Stomach (tissue), 9 donors: ENCODE results near the gene RNASE11. TPM values are rescaled to one million over a fixed set of nuclear protein-coding genes. Genes with fewer than 3 reads are reported as not detected.

ENCODE experiments used
- DNase-seq, 2 donors: peaks; one replicate each; pipeline versions ENCODE4 v3.0.0 to v3.0.0-alpha.2; 2013 to 2019
- H3K27ac ChIP-seq, 5 donors: fragments of 200-600 bp in 4 of 5; sonication (generic) in 4 of 5; one replicate each; pipeline ENCODE4 v1.5.1; 2013 to 2019; ENCODE audit warnings: mild to moderate bottlenecking in 1 of 5, moderate library complexity in 1 of 5
- H3K27me3 ChIP-seq, 3 donors: fragments of 200-600 bp; sonication (generic); one replicate each; pipeline ENCODE4 v1.5.1; 2017 to 2019; ENCODE audit warnings: mixed run types in 1 of 3
- H3K36me3 ChIP-seq, 4 donors: fragments of 200-600 bp; sonication (generic); 1 replicate in 3 of 4; 2 replicates in 1 of 4; pipeline ENCODE4 v1.5.1; 2016 to 2019
- H3K4me1 ChIP-seq, 4 donors: fragments of 200-600 bp; sonication (generic); one replicate each; pipeline ENCODE4 v1.5.1; 2016 to 2019
- H3K4me3 ChIP-seq, 4 donors: fragments of 200-600 bp; sonication (generic) in 3 of 4; one replicate each; pipeline ENCODE4 v1.5.1; 2016 to 2019; ENCODE audit warnings: mild to moderate bottlenecking in 1 of 4
- H3K9me3 ChIP-seq, 4 donors: fragments of 200-600 bp; sonication (generic); one replicate each; pipeline ENCODE4 v1.5.1; 2016 to 2019
- CTCF ChIP-seq, 7 experiments: fragments of 450-650 bp in 4 of 7; fragments of 200-600 bp in 3 of 7; sonication (generic) in 3 of 7; IDR thresholded peaks; one replicate each; pipeline ENCODE4 v1.5.1; 2016 to 2019; ENCODE audit warnings: antibody characterized with exemption in 7 of 7, control low read depth in 2 of 7, mild to moderate bottlenecking in 1 of 7
- EP300 ChIP-seq: sonication (generic); formaldehyde crosslinking; IDR thresholded peaks from one replicate; pipeline ENCODE4 v1.6.1; 2017; ENCODE audit warnings: antibody characterized with exemption
- POLR2A ChIP-seq, 4 donors: fragments of 450-650 bp; IDR thresholded peaks; one replicate each; pipeline ENCODE4 v1.6.1; 2016; ENCODE audit warnings: antibody characterized with exemption in 4 of 4, control low read depth in 2 of 4, mild to moderate bottlenecking in 1 of 4, moderate library complexity in 1 of 4
- POLR2AphosphoS5 ChIP-seq, 3 donors: sonication (generic); formaldehyde crosslinking; IDR thresholded peaks; one replicate each; pipeline ENCODE4 v1.6.1; 2016; ENCODE audit warnings: antibody characterized with exemption in 3 of 3
- WGBS, 5 donors: extraction: QIAGEN DNeasy Blood & Tissue Kit in 3 of 5; methylation state at CpG; one replicate each; pipeline versions ENCODE4 v1.1.5 to v1.1.7; 2013 to 2018; 5-methylcytosine and 5-hydroxymethylcytosine counted together
- intact Hi-C: fragments of 100-400 bp; cut with DNase I; formaldehyde crosslinking; loops from one replicate; pipeline ENCODE4 v1.15.1; 2023; ENCODE audit warnings: low total_unique reads
- polyA plus RNA-seq, 3 donors: library from polyadenylated mRNA; stranded (reverse); fragments of 200-250 nt; gene quantifications; one replicate each; pipeline ENCODE4 v1.2.3, GENCODE V29; 2013
- total RNA-seq, 5 donors: library from RNA; depleted of rRNA; stranded (reverse); fragments of >200 nt; gene quantifications; one replicate each; pipeline versions ENCODE4 v1.1.0 to v1.2.3, GENCODE V29; 2014 to 2016
- donor health status: healthy with polysubstance abuse.
- donor health status: Bipolar disorder and iron deficiency.
- donor health status: healthy.

Gene RNASE11
- total and polyA plus RNA-seq, 8 donors = not detected

GRCh38 chr14:20592574-20592973 is 4.8 kb upstream of the RNASE11 start:
- H3K27ac ChIP-seq = no peak overlapping the region
- TF ChIP-seq EP300 (no peak), POLR2A (IDR thresholded peaks at IDR 0.05) (no peak), POLR2AphosphoS5 (IDR thresholded peaks at IDR 0.05) (no peak), CTCF (IDR thresholded peaks at IDR 0.05) (no peak)
- H3K4me3 ChIP-seq = no peak overlapping the region
- intact Hi-C loops = no loop called here
- DNase-seq = no peak
- H3K9me3 ChIP-seq = no peaks in the 10 kb centered on the region
- no peaks in the 10 kb centered on the region for H3K4me1 ChIP-seq
- 48 to 69% (median 57%) methylated on average over 1 of the region's 1 CpG for WGBS, 5 donors
- no peaks in the 10 kb centered on the region for H3K36me3 ChIP-seq
- H3K27me3 ChIP-seq = no peaks in the 10 kb centered on the region

- intact Hi-C loops = no loop called here
- whole genome bisulfite sequencing, 5 donors = 77 to 83% (median 79%) methylated on average over 4 of the region's 4 CpGs
- Histone ChIP-seq H3K36me3 (no peaks in the 10 kb centered on the region), H3K4me1 (no peaks in the 10 kb centered on the region), H3K27me3 (no peaks in the 10 kb centered on the region), H3K9me3 (no peaks in the 10 kb centered on the region), H3K27ac (no peak within 1 kb of the TSS), H3K4me3 (no peak within 1 kb of the TSS)
- DNase-seq = no peak
- TF ChIP-seq POLR2A (IDR thresholded peaks at IDR 0.05) = no peak
- TF ChIP-seq POLR2AphosphoS5 (IDR thresholded peaks at IDR 0.05) = no peak
- no peak for TF ChIP-seq EP300
- no peak for TF ChIP-seq CTCF (IDR thresholded peaks at IDR 0.05)
Measured at GRCh38 chr14:20591235-20591634, 3.4 kb upstream of the RNASE11 start, which contains the start of gene RNASE12. RNASE12 (minus strand) TSS chr14:20591376; CDS start chr14:20590723, 653 bp downstream.

GRCh38 chr14:20583908-20584307 is 3.9 kb downstream of the RNASE11 start:
- no peak for TF ChIP-seq CTCF (IDR thresholded peaks at IDR 0.05)
- no peak for TF ChIP-seq POLR2A (IDR thresholded peaks at IDR 0.05)
- no peak for TF ChIP-seq POLR2AphosphoS5 (IDR thresholded peaks at IDR 0.05)
- TF ChIP-seq EP300 = no peak
- no peak overlapping the region for H3K4me3 ChIP-seq
- DNase-seq = no peak
- no peaks in the 10 kb centered on the region for H3K36me3 ChIP-seq
- no peak overlapping the region for H3K27ac ChIP-seq
- intact Hi-C loops = no loop called here
- H3K4me1 ChIP-seq = no peaks in the 10 kb centered on the region
- 59 to 85% (median 79%) methylated on average over 5 of the region's 5 CpGs for WGBS, 5 donors
- no peaks in the 10 kb centered on the region for H3K27me3 ChIP-seq
- no peaks in the 10 kb centered on the region for H3K9me3 ChIP-seq

- no peaks in the 10 kb centered on the region for H3K9me3 ChIP-seq
- no peaks in the 10 kb centered on the region for H3K4me1 ChIP-seq
- no peaks in the 10 kb centered on the region for H3K36me3 ChIP-seq
- H3K4me3 ChIP-seq = no peak overlapping the region
- no peak overlapping the region for H3K27ac ChIP-seq
- TF ChIP-seq POLR2A (IDR thresholded peaks at IDR 0.05) (no peak), CTCF (IDR thresholded peaks at IDR 0.05) (no peak), POLR2AphosphoS5 (IDR thresholded peaks at IDR 0.05) (no peak), EP300 (no peak)
- DNase-seq = no peak
- intact Hi-C loops = no loop called here
- H3K27me3 ChIP-seq = no peaks in the 10 kb centered on the region
Measured at GRCh38 chr14:20583142-20583541, 4.7 kb downstream of the RNASE11 start.
